Adrenal gland (tissue), 5 donors: ENCODE results near the gene AGR3.

Source experiments
- CTCF ChIP-seq, 6 experiments: fragments of 450-650 bp in 4 of 6; fragments of 200-600 bp in 2 of 6; sonication (generic) in 1 of 6; IDR thresholded peaks; 1 replicate in 5 of 6; 2 replicates in 1 of 6; pipeline versions ENCODE4 v1.5.1 to v1.8.0; 2016 to 2021; ENCODE audit warnings: antibody characterized with exemption in 6 of 6, mild to moderate bottlenecking in 2 of 6, moderate library complexity in 1 of 6
- POLR2A ChIP-seq, 2 donors: fragments of 450-650 bp; IDR thresholded peaks; one replicate each; pipeline ENCODE4 v1.6.1; 2017; ENCODE audit warnings: antibody characterized with exemption in 2 of 2, mild to moderate bottlenecking in 2 of 2, moderate library complexity in 1 of 2
- donor health status: DM: no; HTN: no; CAD: no.

DNA sequence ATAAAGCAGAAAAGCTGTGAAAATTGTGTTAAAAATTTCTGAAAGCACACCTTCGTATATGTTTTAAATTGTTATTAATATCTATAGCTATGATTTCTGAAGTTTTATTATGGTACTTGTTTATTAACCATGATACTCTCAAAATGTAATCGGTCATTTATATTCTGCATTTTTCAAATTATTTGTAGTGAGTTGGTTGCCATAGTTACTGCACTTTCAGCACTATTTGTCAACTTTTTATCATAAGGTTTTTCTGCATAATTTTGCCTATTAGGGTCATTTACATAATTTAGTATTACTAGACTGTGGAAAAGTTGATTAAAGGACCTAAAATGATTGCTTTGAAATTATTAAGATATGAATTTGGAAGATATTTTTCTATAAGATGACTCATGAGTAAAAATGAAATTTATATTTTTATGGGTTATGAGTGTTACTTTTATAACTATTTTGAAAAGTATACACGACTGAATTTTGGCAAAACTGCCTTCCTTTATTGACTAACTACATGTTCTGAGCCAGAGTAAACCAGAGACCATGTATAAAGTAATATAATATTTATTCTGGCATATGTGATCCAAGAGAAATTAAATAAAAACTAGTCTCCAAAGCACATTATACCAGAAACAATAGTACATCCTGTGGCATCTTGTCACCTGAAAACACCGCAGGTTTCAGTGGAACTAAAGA is 69.1 kb downstream of the AGR3 start:
- TF ChIP-seq CTCF (IDR thresholded peaks at IDR 0.05): no peak
- no peak for TF ChIP-seq POLR2A (IDR thresholded peaks at IDR 0.05)
